Testis (tissue), 3 donors: ENCODE results near the gene ZNF628. TPM values are rescaled to one million over a fixed set of nuclear protein-coding genes. Genes with fewer than 3 reads are reported as not detected.

Experiments used
- DNase-seq: peaks from one replicate; pipeline ENCODE4 v3.0.0-alpha.2; 2019
- H3K27ac ChIP-seq, 2 donors: fragments of 200-600 bp; sonication (generic); one replicate each; pipeline ENCODE4 v1.5.1; 2019
- H3K27me3 ChIP-seq: fragments of 200-600 bp; sonication (generic); one replicate; pipeline ENCODE4 v1.5.1; 2019
- H3K36me3 ChIP-seq: fragments of 200-600 bp; sonication (generic); one replicate; pipeline ENCODE4 v1.5.1; 2017; ENCODE audit warnings: low read depth; ENCODE audit errors: missing control alignments
- H3K4me1 ChIP-seq: fragments of 200-600 bp; sonication (generic); one replicate; pipeline ENCODE4 v1.5.1; 2019
- H3K4me3 ChIP-seq, 2 donors: fragments of 200-600 bp; sonication (generic); one replicate each; pipeline ENCODE4 v1.5.1; 2017 to 2019
- H3K9me3 ChIP-seq: fragments of 200-600 bp; sonication (generic); one replicate; pipeline ENCODE4 v1.5.1; 2017
- POLR2A ChIP-seq: fragments of 450-650 bp; IDR thresholded peaks from one replicate; pipeline ENCODE4 v1.6.1; 2017; ENCODE audit warnings: antibody characterized with exemption, mild to moderate bottlenecking, moderate library complexity
- WGBS, 2 donors: methylation state at CpG; one replicate each; pipeline ENCODE4 v1.1.5; 2018; 5-methylcytosine and 5-hydroxymethylcytosine counted together
- intact Hi-C: fragments of 100-400 bp; cut with DNase I; formaldehyde crosslinking; loops from one replicate; pipeline ENCODE4 v1.15.1; 2023; ENCODE audit warnings: low total_unique reads
- polyA plus RNA-seq: library from polyadenylated mRNA; stranded (reverse); fragments of 350-450 nt; fragmentation: Illumina TruSeq; extraction: RNeasy Lipid Tissue Mini Kit (QIAGEN cat#74804); gene quantifications from one replicate; pipeline ENCODE4 v1.2.3, GENCODE V29; 2014; ENCODE audit warnings: low read depth, low replicate concordance; ENCODE audit not compliant: insufficient read depth
- total RNA-seq, 2 donors: library from RNA; depleted of rRNA; stranded (reverse); fragments of >200 nt; gene quantifications; one replicate each; pipeline ENCODE4 v1.2.3, GENCODE V29; 2016
- TF ChIP-seq, protein P1 (sequence below), 3 experiments: fragments of 450-650 bp in 2 of 3; fragments of 200-600 bp in 1 of 3; sonication (generic) in 1 of 3; IDR thresholded peaks; one replicate each; pipeline ENCODE4 v1.5.1; 2016 to 2019; ENCODE audit warnings: antibody characterized with exemption in 3 of 3, mild to moderate bottlenecking in 2 of 3, moderate library complexity in 1 of 3

The ZNF628 gene
- total and polyA plus RNA-seq, 3 donors from 2014 or later = 31.3 to 53.7 (median 33.8) TPM

GRCh38 chr19:55498246-55498840 lies 21.9 kb downstream of the ZNF628 start:
- no peak overlapping the region for H3K27ac ChIP-seq
- no peak for TF ChIP-seq POLR2A
- TF ChIP-seq, protein P1, sequence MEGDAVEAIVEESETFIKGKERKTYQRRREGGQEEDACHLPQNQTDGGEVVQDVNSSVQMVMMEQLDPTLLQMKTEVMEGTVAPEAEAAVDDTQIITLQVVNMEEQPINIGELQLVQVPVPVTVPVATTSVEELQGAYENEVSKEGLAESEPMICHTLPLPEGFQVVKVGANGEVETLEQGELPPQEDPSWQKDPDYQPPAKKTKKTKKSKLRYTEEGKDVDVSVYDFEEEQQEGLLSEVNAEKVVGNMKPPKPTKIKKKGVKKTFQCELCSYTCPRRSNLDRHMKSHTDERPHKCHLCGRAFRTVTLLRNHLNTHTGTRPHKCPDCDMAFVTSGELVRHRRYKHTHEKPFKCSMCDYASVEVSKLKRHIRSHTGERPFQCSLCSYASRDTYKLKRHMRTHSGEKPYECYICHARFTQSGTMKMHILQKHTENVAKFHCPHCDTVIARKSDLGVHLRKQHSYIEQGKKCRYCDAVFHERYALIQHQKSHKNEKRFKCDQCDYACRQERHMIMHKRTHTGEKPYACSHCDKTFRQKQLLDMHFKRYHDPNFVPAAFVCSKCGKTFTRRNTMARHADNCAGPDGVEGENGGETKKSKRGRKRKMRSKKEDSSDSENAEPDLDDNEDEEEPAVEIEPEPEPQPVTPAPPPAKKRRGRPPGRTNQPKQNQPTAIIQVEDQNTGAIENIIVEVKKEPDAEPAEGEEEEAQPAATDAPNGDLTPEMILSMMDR (IDR thresholded peaks at IDR 0.05) = no peak
- peaks cover 7% of the 10 kb centered on the region for H3K4me1 ChIP-seq
- no peaks in the 10 kb centered on the region for H3K27me3 ChIP-seq
- no peaks in the 10 kb centered on the region for H3K36me3 ChIP-seq
- DNase-seq = no peak
- WGBS, 2 donors = 44 to 78% methylated on average over 2 of the region's 2 CpGs
- intact Hi-C loops = no loop called here
- H3K4me3 ChIP-seq = no peak overlapping the region
- no peaks in the 10 kb centered on the region for H3K9me3 ChIP-seq

DNA sequence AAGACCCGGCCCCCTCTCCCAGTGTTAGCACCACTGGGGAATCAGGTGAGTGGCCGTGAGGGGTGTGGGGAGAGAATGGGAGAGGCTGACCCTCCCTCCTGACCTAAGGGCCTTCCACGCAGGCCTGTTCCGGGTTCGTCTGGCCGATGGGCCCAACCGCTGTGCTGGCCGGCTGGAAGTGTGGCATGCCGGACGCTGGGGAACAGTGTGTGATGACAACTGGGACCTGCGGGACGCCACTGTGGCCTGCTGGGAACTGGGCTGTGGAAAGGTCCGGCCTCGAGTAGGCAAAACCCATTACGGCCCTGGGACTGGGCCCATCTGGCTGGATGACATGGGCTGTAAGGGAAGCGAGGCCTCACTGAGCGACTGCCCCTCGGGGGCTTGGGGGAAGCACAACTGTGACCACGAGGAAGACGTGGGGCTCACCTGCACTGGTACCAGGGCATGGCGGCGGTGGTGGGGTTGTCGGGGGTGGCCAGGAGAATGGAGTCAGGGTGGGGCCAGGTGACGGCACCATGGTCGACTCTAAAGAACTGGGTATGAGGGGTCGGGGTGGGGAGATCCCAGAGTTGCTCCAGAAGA lies 24.0 kb downstream of the ZNF628 start:
- H3K4me3 ChIP-seq = no peak overlapping the region
- 96 to 97% methylated on average over 15 to 26 of the region's 26 CpGs for WGBS, 2 donors
- intact Hi-C loops = no loop called here
- TF ChIP-seq, protein P1 (IDR thresholded peaks at IDR 0.05) = no peak
- TF ChIP-seq POLR2A = no peak
- no peaks in the 10 kb centered on the region for H3K27me3 ChIP-seq
- no peak overlapping the region for H3K27ac ChIP-seq
- DNase-seq = no peak
- no peaks in the 10 kb centered on the region for H3K4me1 ChIP-seq
- no peaks in the 10 kb centered on the region for H3K36me3 ChIP-seq
- H3K9me3 ChIP-seq = no peaks in the 10 kb centered on the region

GRCh38 chr19:55502197-55502952 lies 26.0 kb downstream of the ZNF628 start:
- no peak for TF ChIP-seq POLR2A
- TF ChIP-seq, protein P1 (IDR thresholded peaks at IDR 0.05) = no peak
- no peak for DNase-seq
- intact Hi-C loops = no loop called here
- no peaks in the 10 kb centered on the region for H3K9me3 ChIP-seq
- WGBS, 2 donors = 89 to 94% methylated on average over 9 of the region's 9 CpGs
- no peaks in the 10 kb centered on the region for H3K27me3 ChIP-seq
- no peak overlapping the region for H3K27ac ChIP-seq
- H3K36me3 ChIP-seq = no peaks in the 10 kb centered on the region
- H3K4me3 ChIP-seq = no peak overlapping the region
- no peaks in the 10 kb centered on the region for H3K4me1 ChIP-seq

DNA sequence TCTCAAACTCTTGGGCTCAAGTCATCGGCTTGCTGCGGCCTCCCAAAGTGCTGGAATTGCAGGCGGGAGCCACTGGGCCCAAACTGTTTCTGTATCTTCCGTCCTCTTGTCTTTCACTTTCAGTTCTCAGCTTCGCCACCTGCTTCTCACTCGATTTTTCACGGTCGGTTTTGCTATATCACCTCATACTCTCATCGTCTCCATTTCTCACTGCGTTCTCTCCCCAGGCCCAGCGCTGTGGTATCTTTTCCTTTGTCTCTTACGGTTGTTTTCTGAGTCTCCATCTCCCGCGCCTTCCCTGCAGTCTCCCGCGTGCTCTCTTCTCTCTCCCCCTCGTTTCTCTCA lies 26.7 kb downstream of the ZNF628 start:
- 61 to 77% methylated on average over 17 of the region's 17 CpGs for WGBS, 2 donors
- Histone ChIP-seq H3K4me1 (no peaks in the 10 kb centered on the region), H3K27me3 (no peaks in the 10 kb centered on the region), H3K9me3 (no peaks in the 10 kb centered on the region), H3K27ac (peak overlapping the region; percentile 35 to 48), H3K4me3 (peak overlapping the region; percentile 42 to 47), H3K36me3 (no peaks in the 10 kb centered on the region)
- TF ChIP-seq, protein P1 (IDR thresholded peaks at IDR 0.05) = no peak
- TF ChIP-seq POLR2A = no peak
- intact Hi-C loops = no loop called here
- DNase-seq = no peak
